Nephron progenitor cell (in vitro differentiated cells): Measurements from ENCODE around the gene LST1.

ENCODE experiments used
- DNase-seq: peaks from one replicate; pipeline ENCODE4 v3.0.0; 2021
- H3K27ac Mint-ChIP-seq: 2 replicates; pipeline ENCODE4 v1.8.0; 2021; ENCODE audit warnings: mild to moderate bottlenecking, moderate library complexity, mixed read lengths
- H3K27me3 Mint-ChIP-seq: 2 replicates; pipeline ENCODE4 v1.8.0; 2021; ENCODE audit warnings: mild to moderate bottlenecking, low read depth, mixed read lengths; ENCODE audit not compliant: poor library complexity
- H3K36me3 Mint-ChIP-seq: 2 replicates; pipeline ENCODE4 v1.8.0; 2021; ENCODE audit warnings: low read depth, mixed read lengths
- H3K4me1 Mint-ChIP-seq: 2 replicates; pipeline ENCODE4 v1.8.0; 2021; ENCODE audit warnings: mixed read lengths
- H3K4me3 Mint-ChIP-seq: 2 replicates; pipeline ENCODE4 v1.8.0; 2021; ENCODE audit warnings: mild to moderate bottlenecking, moderate library complexity, mixed read lengths
- H3K9me3 Mint-ChIP-seq: 2 replicates; pipeline ENCODE4 v1.8.0; 2021; ENCODE audit warnings: mild to moderate bottlenecking, moderate library complexity, mixed read lengths
- CTCF ChIP-seq: fragments of 200-600 bp; sonication (generic); IDR thresholded peaks from 2 replicates; pipeline ENCODE4 v1.5.0; 2021; ENCODE audit warnings: antibody characterized with exemption

LST1 gene

GRCh38 chr6:31622684-31623091 lies 36.6 kb downstream of the LST1 start:
- TF ChIP-seq CTCF: no peak
- Mint-ChIP-seq H3K27ac (peak overlapping the region; percentile 24), H3K9me3 (peaks cover 8% of the 10 kb centered on the region), H3K27me3 (no peaks in the 10 kb centered on the region), H3K4me1 (peaks cover 32% of the 10 kb centered on the region), H3K36me3 (peaks cover 54% of the 10 kb centered on the region), H3K4me3 (peak overlapping the region; percentile 95)
- no peak for DNase-seq

- no peak for TF ChIP-seq CTCF
- Mint-ChIP-seq H3K27me3 (no peaks in the 10 kb centered on the region), H3K4me3 (no peak overlapping the region), H3K27ac (peak overlapping the region; percentile 87), H3K36me3 (peaks cover 68% of the 10 kb centered on the region), H3K4me1 (peaks cover 27% of the 10 kb centered on the region), H3K9me3 (peaks cover 8% of the 10 kb centered on the region)
- DNase-seq: no peak
Observed at GRCh38 chr6:31624070-31624469, 38.0 kb downstream of the LST1 start.

GRCh38 chr6:31626952-31627351 lies 40.9 kb downstream of the LST1 start:
- no peaks in the 10 kb centered on the region for H3K9me3 Mint-ChIP-seq
- DNase-seq: no peak
- H3K36me3 Mint-ChIP-seq: peaks cover 89% of the 10 kb centered on the region
- peak overlapping the region; percentile 85 for H3K27ac Mint-ChIP-seq
- H3K27me3 Mint-ChIP-seq: no peaks in the 10 kb centered on the region
- H3K4me1 Mint-ChIP-seq: peaks cover 17% of the 10 kb centered on the region
- H3K4me3 Mint-ChIP-seq: no peak overlapping the region
- TF ChIP-seq CTCF: no peak

GRCh38 chr6:31627690-31628287 lies 41.7 kb downstream of the LST1 start:
- Mint-ChIP-seq H3K9me3 (no peaks in the 10 kb centered on the region), H3K36me3 (peaks cover 85% of the 10 kb centered on the region), H3K27ac (peak overlapping the region; percentile 85)

GRCh38 chr6:31629014-31629413 lies 42.9 kb downstream of the LST1 start:
- Mint-ChIP-seq H3K4me1 (peaks cover 3% of the 10 kb centered on the region), H3K36me3 (peaks cover 88% of the 10 kb centered on the region), H3K27ac (peak overlapping the region; percentile 74), H3K27me3 (no peaks in the 10 kb centered on the region), H3K4me3 (no peak overlapping the region), H3K9me3 (no peaks in the 10 kb centered on the region)
- TF ChIP-seq CTCF: no peak
- no peak for DNase-seq

More at GRCh38 chr6:31627690-31628287, 41.7 kb downstream of the LST1 start:
- TF ChIP-seq CTCF: no peak
- Mint-ChIP-seq H3K4me3 (no peak overlapping the region), H3K27me3 (no peaks in the 10 kb centered on the region), H3K4me1 (peaks cover 8% of the 10 kb centered on the region)
- DNase-seq: no peak

- Mint-ChIP-seq H3K9me3 (no peaks in the 10 kb centered on the region), H3K4me3 (no peak overlapping the region), H3K27ac (peak overlapping the region; percentile 89), H3K36me3 (peaks cover 82% of the 10 kb centered on the region), H3K27me3 (peaks cover 3% of the 10 kb centered on the region), H3K4me1 (peaks cover 5% of the 10 kb centered on the region)
- no peak for TF ChIP-seq CTCF
- no peak for DNase-seq
Observed at GRCh38 chr6:31630177-31630934, 44.3 kb downstream of the LST1 start.
